ENCODE results near the gene SLC39A7. TPM values are rescaled to one million over a fixed set of nuclear protein-coding genes. Genes with fewer than 3 reads are reported as not detected.

The SLC39A7 gene
- total and polyA plus RNA-seq, 11 donors, result 39.9 to 197 (median 55.3) TPM

- H3K4me1 ChIP-seq, result peaks cover 0 to 13% (median 0%) of the 10 kb centered on the region in 12 donors
- H3K9me3 ChIP-seq, result no peaks in the 10 kb centered on the region
- H3K4me3 ChIP-seq, result peak overlapping the region in 1 of 12 donors; percentile 7
- WGBS, 4 donors, result 59 to 70% (median 65%) methylated on average over 5 of the region's 5 CpGs
- TF ChIP-seq POLR2A (IDR thresholded peaks at IDR 0.05) (no peak), CTCF (IDR thresholded peaks at IDR 0.05) (no peak)
- intact Hi-C loops (cut with DNase I), result no loop called here
- H3K27ac ChIP-seq, result peak overlapping the region in 1 of 12 donors; percentile 25
- no peaks in the 10 kb centered on the region for H3K27me3 ChIP-seq
- DNase-seq (no peak), ATAC-seq (no peak)
- H3K36me3 ChIP-seq, result no peaks in the 10 kb centered on the region
Measured at GRCh38 chr6:33183071-33183683, 17.5 kb upstream of the SLC39A7 start.

- peaks cover 0 to 13% (median 0%) of the 10 kb centered on the region in 12 donors for H3K4me1 ChIP-seq
Measured at GRCh38 chr6:33185190-33185589, 15.5 kb upstream of the SLC39A7 start.

GRCh38 chr6:33185654-33186187, 14.9 kb upstream of the SLC39A7 start:
- WGBS, 4 donors, result 76 to 94% (median 91%) methylated on average over 4 of the region's 4 CpGs

More at GRCh38 chr6:33185190-33185589, 15.5 kb upstream of the SLC39A7 start:
- no peak for ATAC-seq
- intact Hi-C loops (cut with DNase I), result no loop called here
- H3K4me3 ChIP-seq, result no peak overlapping the region
- H3K27ac ChIP-seq, result no peak overlapping the region
- TF ChIP-seq CTCF (IDR thresholded peaks at IDR 0.05) (no peak), POLR2A (IDR thresholded peaks at IDR 0.05) (no peak)
- 86 to 91% (median 88%) methylated on average over 6 to 9 of the region's 9 CpGs for WGBS, 4 donors
- peak in 1 of 5 donors; percentile 42 for DNase-seq
- H3K36me3 ChIP-seq, result no peaks in the 10 kb centered on the region
- no peaks in the 10 kb centered on the region for H3K27me3 ChIP-seq
- H3K9me3 ChIP-seq, result no peaks in the 10 kb centered on the region

More at GRCh38 chr6:33185654-33186187, 14.9 kb upstream of the SLC39A7 start:
- no peak for ATAC-seq
- H3K9me3 ChIP-seq, result no peaks in the 10 kb centered on the region
- H3K4me1 ChIP-seq, result peaks cover 0 to 13% (median 0%) of the 10 kb centered on the region in 12 donors
- TF ChIP-seq POLR2A (IDR thresholded peaks at IDR 0.05) (no peak), CTCF (IDR thresholded peaks at IDR 0.05) (no peak)
- no peak overlapping the region for H3K27ac ChIP-seq
- no peaks in the 10 kb centered on the region for H3K36me3 ChIP-seq
- intact Hi-C loops (cut with DNase I), result no loop called here
- DNase-seq, result no peak
- peaks cover 0 to 3% (median 0%) of the 10 kb centered on the region in 9 donors for H3K27me3 ChIP-seq
- H3K4me3 ChIP-seq, result no peak overlapping the region
